PC-9 (cell line): ENCODE results near the gene TIFAB. TPM values are rescaled to one million over a fixed set of nuclear protein-coding genes. Genes with fewer than 3 reads are reported as not detected.

Source experiments
- BruUV-seq: library from RNA; stranded (reverse); fragments of 400-500 nt; replicated peaks from 2 replicates; lab custom pipeline; 2021; lab: Mats Ljungman, UMichigan
- CTCF ChIA-PET: fragments of 300-600 bp; sonication (Branson Sonifier 250); formaldehyde crosslinking; loops from one replicate; lab custom pipeline; 2022; ENCODE audit warnings: antibody characterized with exemption; lab: Charles Lee
- POLR2A ChIA-PET: fragments of 300-600 bp; sonication (Branson Sonifier 250); formaldehyde crosslinking; loops from one replicate; lab custom pipeline; 2022; ENCODE audit warnings: antibody characterized with exemption; ENCODE audit not compliant: unreplicated experiment; lab: Charles Lee
- DNase-seq, 2 experiments: peaks; one replicate each; pipeline versions ENCODE4 v3.0.0 to v3.0.0-alpha.2; 2015 to 2022; ENCODE audit warnings: mixed read lengths in 1 of 2
- H2AFZ ChIP-seq: fragments of 200-600 bp; sonication (generic); 2 replicates; pipeline ENCODE4 v1.8.1; 2017; ENCODE audit warnings: antibody characterized with exemption
- H3F3A ChIP-seq: fragments of 200-600 bp; sonication (generic); 2 replicates; pipeline ENCODE4 v1.8.1; 2017; ENCODE audit warnings: antibody characterized with exemption, mild to moderate bottlenecking, low read depth; ENCODE audit not compliant: insufficient read depth
- H3K27ac ChIP-seq: fragments of 200-600 bp; sonication (generic); 2 replicates; pipeline ENCODE4 v1.6.1; 2016; ENCODE audit warnings: mixed run types
- H3K27me3 ChIP-seq: fragments of 200-600 bp; sonication (generic); 2 replicates; pipeline ENCODE4 v1.6.1; 2016; ENCODE audit warnings: low read depth, mixed run types; ENCODE audit not compliant: insufficient read depth
- H3K36me3 ChIP-seq: fragments of 200-600 bp; sonication (generic); 2 replicates; pipeline ENCODE4 v1.6.1; 2016; ENCODE audit warnings: low read depth, mixed run types
- H3K4me1 ChIP-seq: fragments of 200-600 bp; sonication (generic); replicated peaks from 2 replicates; pipeline ENCODE4 v1.6.1; 2016; ENCODE audit warnings: mixed run types; ENCODE audit not compliant: insufficient read depth
- H3K4me2 ChIP-seq: fragments of 200-600 bp; sonication (generic); 2 replicates; pipeline ENCODE4 v1.6.1; 2017; ENCODE audit warnings: mixed run types
- H3K4me3 ChIP-seq: fragments of 200-600 bp; sonication (generic); 2 replicates; pipeline ENCODE4 v1.6.1; 2016; ENCODE audit warnings: mixed run types
- H3K79me2 ChIP-seq: fragments of 200-600 bp; sonication (generic); 2 replicates; pipeline ENCODE4 v1.6.1; 2017; ENCODE audit warnings: low read depth, mixed run types
- H3K9me2 ChIP-seq: fragments of 200-600 bp; sonication (generic); 2 replicates; pipeline ENCODE4 v1.8.1; 2017; ENCODE audit warnings: mild to moderate bottlenecking; ENCODE audit not compliant: insufficient read depth
- H3K9me3 ChIP-seq: fragments of 200-600 bp; sonication (generic); 2 replicates; pipeline ENCODE4 v1.8.1; 2016; ENCODE audit warnings: low read depth; ENCODE audit not compliant: insufficient read depth
- H4K20me1 ChIP-seq: fragments of 200-600 bp; sonication (generic); 2 replicates; pipeline ENCODE4 v1.8.1; 2017; ENCODE audit not compliant: insufficient read depth
- CTCF ChIP-seq: fragments of 200-600 bp; sonication (generic); conservative IDR thresholded peaks from 2 replicates; pipeline ENCODE4 v1.6.1; 2017; ENCODE audit warnings: mixed run types, antibody characterized with exemption, mild to moderate bottlenecking, moderate library complexity
- EZH2 ChIP-seq: fragments of 200-600 bp; sonication (generic); IDR thresholded peaks from 2 replicates; pipeline ENCODE4 v1.8.0; 2017; ENCODE audit warnings: antibody characterized with exemption, low read depth
- intact Hi-C: fragments of 100-400 bp; cut with micrococcal nuclease; formaldehyde crosslinking; loops from one replicate; pipeline ENCODE4 v1.10.0; 2022; ENCODE audit not compliant: unreplicated experiment
- total RNA-seq: library from RNA; stranded (reverse); gene quantifications from 2 replicates; pipeline ENCODE4 v1.2.3, GENCODE V29; 2021

The TIFAB gene
- total RNA-seq, 1 experiment from 2014 or later: not detected

- Histone ChIP-seq H2AFZ (no peak overlapping the region), H3K9me2 (no peaks in the 10 kb centered on the region), H3K9me3 (no peaks in the 10 kb centered on the region), H3K36me3 (no peaks in the 10 kb centered on the region), H3F3A (no peaks in the 10 kb centered on the region), H4K20me1 (no peaks in the 10 kb centered on the region), H3K27me3 (peaks cover 55% of the 10 kb centered on the region), H3K79me2 (no peaks in the 10 kb centered on the region), H3K27ac (no peak overlapping the region), H3K4me1 (no peaks in the 10 kb centered on the region), H3K4me3 (no peak overlapping the region), H3K4me2 (no peak overlapping the region)
- intact Hi-C loops: no loop called here
- ChIA-PET POLR2A (interaction anchor here (0.6 kb wide), 1 partner anchor 671 kb away, joined by 3 read pairs; no protein-coding TSS in a partner anchor), CTCF (interaction anchor here (0.6 to 2.1 kb wide), 6 partner anchors 9 to 109 kb away, joined by 3 to 7 read pairs (median 4); no protein-coding TSS in a partner anchor)
- no TSS peak for BruUV-seq
- TF ChIP-seq CTCF (peak; percentile 83), EZH2 (no peak)
- peak; percentile 44 to 49 for DNase-seq
Measured at GRCh38 chr5:135457424-135458071, 5.4 kb upstream of the TIFAB start.

GRCh38 chr5:135456238-135457099 is 4.3 kb upstream of the TIFAB start:
- ChIA-PET POLR2A (no interaction called here), CTCF (interaction anchor here (0.9 to 1.5 kb wide), 2 partner anchors 70 to 93 kb away, joined by 3 to 4 read pairs; no protein-coding TSS in a partner anchor)
- H3K27me3 ChIP-seq: peaks cover 59% of the 10 kb centered on the region
- DNase-seq: peak; percentile 15 to 43
- BruUV-seq: no TSS peak
- no peaks in the 10 kb centered on the region for H3K79me2 ChIP-seq
- no peak overlapping the region for H3K27ac ChIP-seq
- H4K20me1 ChIP-seq: no peaks in the 10 kb centered on the region
- H3F3A ChIP-seq: no peaks in the 10 kb centered on the region
- no peak overlapping the region for H3K4me3 ChIP-seq
- TF ChIP-seq CTCF (no peak), EZH2 (no peak)
- intact Hi-C loops: no loop called here
- H3K9me3 ChIP-seq: no peaks in the 10 kb centered on the region
- H2AFZ ChIP-seq: no peak overlapping the region
- no peaks in the 10 kb centered on the region for H3K36me3 ChIP-seq
- no peak overlapping the region for H3K4me2 ChIP-seq
- H3K4me1 ChIP-seq: no peaks in the 10 kb centered on the region
- no peaks in the 10 kb centered on the region for H3K9me2 ChIP-seq

GRCh38 chr5:135455876-135456237 is 3.7 kb upstream of the TIFAB start:
- H3F3A ChIP-seq: no peaks in the 10 kb centered on the region
- H3K4me1 ChIP-seq: no peaks in the 10 kb centered on the region
- H3K4me2 ChIP-seq: no peak overlapping the region
- intact Hi-C loops: no loop called here
- ChIA-PET CTCF (interaction anchor here (1.5 kb wide), 1 partner anchor 69 kb away, joined by 4 read pairs; no protein-coding TSS in a partner anchor), POLR2A (no interaction called here)
- no peak overlapping the region for H2AFZ ChIP-seq
- no peaks in the 10 kb centered on the region for H3K9me3 ChIP-seq
- H3K27me3 ChIP-seq: peaks cover 59% of the 10 kb centered on the region
- no TSS peak for BruUV-seq
- no peak for DNase-seq
- no peak for TF ChIP-seq CTCF
- no peak for TF ChIP-seq EZH2
- no peak overlapping the region for H3K27ac ChIP-seq
- H3K9me2 ChIP-seq: no peaks in the 10 kb centered on the region
- no peaks in the 10 kb centered on the region for H3K36me3 ChIP-seq
- no peaks in the 10 kb centered on the region for H4K20me1 ChIP-seq
- no peak overlapping the region for H3K4me3 ChIP-seq
- H3K79me2 ChIP-seq: no peaks in the 10 kb centered on the region
